Keratinocyte (primary cell): ENCODE results near the gene DEUP1. TPM values are rescaled to one million over a fixed set of nuclear protein-coding genes. Genes with fewer than 3 reads are reported as not detected.

Experiments
- DNase-seq: peaks from one replicate; pipeline ENCODE4 v3.0.0-alpha.2; 2011; ENCODE audit warnings: low read depth, missing footprints, low spot score
- FAIRE-seq: peaks from 2 replicates; lab custom pipeline; 2011; peaks lifted over from hg19 to GRCh38; lab: Jason Lieb, UNC
- H2AFZ ChIP-seq: 2 replicates; pipeline ENCODE4 v1.6.0; 2012; ENCODE audit warnings: low read length, control low read depth, inconsistent platforms; ENCODE audit not compliant: control insufficient read depth
- H3K27ac ChIP-seq: 2 replicates; pipeline ENCODE4 v1.5.1; 2011; ENCODE audit warnings: low read length; ENCODE audit not compliant: control insufficient read depth, insufficient read depth
- H3K27me3 ChIP-seq: 3 replicates; pipeline ENCODE4 v1.6.0; 2011; ENCODE audit warnings: low read length; ENCODE audit not compliant: control insufficient read depth, insufficient read depth; ENCODE audit errors: extremely low read depth
- H3K36me3 ChIP-seq, 2 experiments: 2 replicates in 1 of 2; 3 replicates in 1 of 2; pipeline ENCODE4 v1.5.1; 2011; ENCODE audit warnings: low read length in 2 of 2, mild to moderate bottlenecking in 1 of 2; ENCODE audit not compliant: control insufficient read depth in 2 of 2, insufficient read depth in 2 of 2; ENCODE audit errors: extremely low read depth in 1 of 2
- H3K4me1 ChIP-seq: 3 replicates; pipeline ENCODE4 v1.5.1; 2011; ENCODE audit warnings: low read length; ENCODE audit not compliant: control insufficient read depth, insufficient read depth; ENCODE audit errors: extremely low read depth
- H3K4me2 ChIP-seq: 3 replicates; pipeline ENCODE4 v1.6.0; 2011; ENCODE audit warnings: low read depth, low read length; ENCODE audit not compliant: control insufficient read depth, insufficient read depth; ENCODE audit errors: extremely low read depth
- H3K4me3 ChIP-seq, 3 experiments: fragments of 200-600 bp in 1 of 3; sonication (generic) in 1 of 3; 2 replicates in 2 of 3; 3 replicates in 1 of 3; pipeline ENCODE4 v1.5.1; 2011 to 2016; ENCODE audit warnings: low read length in 3 of 3, mild to moderate bottlenecking in 3 of 3, control low read depth in 2 of 3, inconsistent platforms in 1 of 3, low read depth in 1 of 3, mixed read lengths in 1 of 3, mixed run types in 1 of 3, moderate library complexity in 1 of 3; ENCODE audit not compliant: control insufficient read depth in 2 of 3, insufficient read depth in 2 of 3; ENCODE audit errors: extremely low read depth in 1 of 3
- H3K79me2 ChIP-seq: 2 replicates; pipeline ENCODE4 v1.6.0; 2012; ENCODE audit warnings: low read length; ENCODE audit not compliant: control insufficient read depth, insufficient read depth
- H3K9ac ChIP-seq: 3 replicates; pipeline ENCODE4 v1.6.0; 2011; ENCODE audit warnings: low read length; ENCODE audit not compliant: control insufficient read depth, insufficient read depth; ENCODE audit errors: extremely low read depth
- H3K9me1 ChIP-seq: 3 replicates; pipeline ENCODE4 v1.6.0; 2011; ENCODE audit warnings: low read length; ENCODE audit not compliant: control insufficient read depth, insufficient read depth; ENCODE audit errors: extremely low read depth
- H3K9me3 ChIP-seq: 2 replicates; pipeline ENCODE4 v1.5.1; 2012; ENCODE audit warnings: low read depth, low read length; ENCODE audit not compliant: control insufficient read depth
- H4K20me1 ChIP-seq: 3 replicates; pipeline ENCODE4 v1.6.0; 2011; ENCODE audit warnings: low read length; ENCODE audit not compliant: control insufficient read depth, insufficient read depth; ENCODE audit errors: extremely low read depth
- EZH2 ChIP-seq: IDR thresholded peaks from one replicate; pipeline ENCODE4 v1.6.1; 2012; ENCODE audit warnings: inconsistent platforms, mild to moderate bottlenecking, low read length, moderate library complexity
- dilution Hi-C: fragments of 300-500 bp; cut with MboI; formaldehyde crosslinking; loops from one replicate; pipeline ENCODE4 v1.7.0; 2020; ENCODE audit warnings: low sequenced_read_pairs; ENCODE audit not compliant: extremely low pct_ligation_motif_present
- polyA plus RNA-seq, 5 experiments: library from polyadenylated mRNA; depleted of rRNA in 3 of 5; stranded (reverse) in 3 of 5; stranded (forward) in 1 of 5; unstranded in 1 of 5; fragments of >200 nt; gene quantifications; 1 replicate in 1 of 5; 2 replicates in 3 of 5; 3 replicates in 1 of 5; pipeline versions ENCODE4 v1.2.1 to v1.2.3, GENCODE V29; 2011 to 2012; ENCODE audit warnings: missing spikeins in 2 of 5, low read depth in 1 of 5, low replicate concordance in 1 of 5
- TF ChIP-seq, protein P1 (sequence below), 3 experiments: IDR thresholded peaks in 1 of 3; conservative IDR thresholded peaks in 1 of 3; optimal IDR thresholded peaks in 1 of 3; 2 replicates in 2 of 3; 3 replicates in 1 of 3; pipeline versions ENCODE3 to v1.5.1; 2011; ENCODE audit warnings: low read length in 3 of 3, mild to moderate bottlenecking in 3 of 3, moderate library complexity in 2 of 3, control low read depth in 1 of 3, inconsistent platforms in 1 of 3; ENCODE audit not compliant: insufficient read depth in 2 of 3; ENCODE audit errors: extremely low read depth in 1 of 3

DEUP1 gene
- polyA plus RNA-seq, 1 donor (not counting 4 experiments of a cell fraction or from before 2014, with no cell fraction given), result 0.12 TPM

GRCh38 chr11:93324500-93324899, 6.0 kb upstream of the DEUP1 start:
- FAIRE-seq (no peak), DNase-seq (no peak)
- no peaks in the 10 kb centered on the region for H3K9me1 ChIP-seq
- no peak overlapping the region for H3K9ac ChIP-seq
- TF ChIP-seq EZH2, result no peak
- TF ChIP-seq, protein P1, sequence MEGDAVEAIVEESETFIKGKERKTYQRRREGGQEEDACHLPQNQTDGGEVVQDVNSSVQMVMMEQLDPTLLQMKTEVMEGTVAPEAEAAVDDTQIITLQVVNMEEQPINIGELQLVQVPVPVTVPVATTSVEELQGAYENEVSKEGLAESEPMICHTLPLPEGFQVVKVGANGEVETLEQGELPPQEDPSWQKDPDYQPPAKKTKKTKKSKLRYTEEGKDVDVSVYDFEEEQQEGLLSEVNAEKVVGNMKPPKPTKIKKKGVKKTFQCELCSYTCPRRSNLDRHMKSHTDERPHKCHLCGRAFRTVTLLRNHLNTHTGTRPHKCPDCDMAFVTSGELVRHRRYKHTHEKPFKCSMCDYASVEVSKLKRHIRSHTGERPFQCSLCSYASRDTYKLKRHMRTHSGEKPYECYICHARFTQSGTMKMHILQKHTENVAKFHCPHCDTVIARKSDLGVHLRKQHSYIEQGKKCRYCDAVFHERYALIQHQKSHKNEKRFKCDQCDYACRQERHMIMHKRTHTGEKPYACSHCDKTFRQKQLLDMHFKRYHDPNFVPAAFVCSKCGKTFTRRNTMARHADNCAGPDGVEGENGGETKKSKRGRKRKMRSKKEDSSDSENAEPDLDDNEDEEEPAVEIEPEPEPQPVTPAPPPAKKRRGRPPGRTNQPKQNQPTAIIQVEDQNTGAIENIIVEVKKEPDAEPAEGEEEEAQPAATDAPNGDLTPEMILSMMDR (optimal IDR thresholded peaks at IDR 0.05 in 1 of 3, IDR thresholded peaks at IDR 0.05 in 1 of 3, conservative IDR thresholded peaks at IDR 0.05 in 1 of 3; ENCODE audit: extremely low read depth in 1 of 3, insufficient read depth in 2 of 3, low read length in 3 of 3), result no peak
- no peaks in the 10 kb centered on the region for H3K27me3 ChIP-seq
- no peaks in the 10 kb centered on the region for H4K20me1 ChIP-seq
- H3K27ac ChIP-seq, result no peak overlapping the region
- H3K9me3 ChIP-seq, result no peaks in the 10 kb centered on the region
- dilution Hi-C loops, result no loop called here
- H3K4me1 ChIP-seq, result no peaks in the 10 kb centered on the region
- H3K79me2 ChIP-seq, result no peaks in the 10 kb centered on the region
- no peak overlapping the region for H3K4me3 ChIP-seq
- H3K36me3 ChIP-seq, result no peaks in the 10 kb centered on the region
- no peak overlapping the region for H3K4me2 ChIP-seq
- no peak overlapping the region for H2AFZ ChIP-seq

DNA sequence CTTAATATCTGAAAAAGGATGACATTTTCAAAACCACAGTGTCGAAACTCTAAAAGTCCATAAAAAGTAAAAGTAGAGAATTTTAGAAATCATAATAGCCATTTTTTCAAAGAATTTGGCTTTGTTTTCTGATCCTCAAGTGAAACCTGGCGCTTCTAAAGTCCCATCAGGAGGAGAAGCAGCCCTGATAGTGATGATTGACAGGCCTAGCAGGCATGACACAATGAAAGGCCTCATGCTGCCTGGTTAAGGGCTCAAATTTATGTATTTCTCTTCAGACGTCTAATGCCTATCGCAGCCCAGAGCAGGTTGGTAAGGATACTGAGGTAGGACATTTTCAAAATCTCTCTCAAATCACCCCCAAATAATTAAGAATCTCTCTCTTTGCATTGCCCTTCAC, 3.9 kb upstream of the DEUP1 start:
- no peaks in the 10 kb centered on the region for H3K79me2 ChIP-seq
- H2AFZ ChIP-seq, result no peak overlapping the region
- TF ChIP-seq, protein P1 (optimal IDR thresholded peaks at IDR 0.05 in 1 of 3, IDR thresholded peaks at IDR 0.05 in 1 of 3, conservative IDR thresholded peaks at IDR 0.05 in 1 of 3; ENCODE audit: extremely low read depth in 1 of 3, insufficient read depth in 2 of 3, low read length in 3 of 3), result no peak
- TF ChIP-seq EZH2, result no peak
- DNase-seq, result no peak
- H3K27ac ChIP-seq, result no peak overlapping the region
- dilution Hi-C loops, result no loop called here
- H3K9me3 ChIP-seq, result no peaks in the 10 kb centered on the region
- no peak overlapping the region for H3K9ac ChIP-seq
- no peaks in the 10 kb centered on the region for H4K20me1 ChIP-seq
- no peaks in the 10 kb centered on the region for H3K4me1 ChIP-seq
- H3K4me3 ChIP-seq, result no peak overlapping the region
- no peaks in the 10 kb centered on the region for H3K36me3 ChIP-seq
- no peak overlapping the region for H3K4me2 ChIP-seq
- FAIRE-seq, result no peak
- no peaks in the 10 kb centered on the region for H3K27me3 ChIP-seq
- H3K9me1 ChIP-seq, result no peaks in the 10 kb centered on the region
